Activated B cell treated with CpG ODN at 0.5 μM for 24 hours (primary cell): ENCODE measurements around the gene MEIS2. TPM values are rescaled to one million over a fixed set of nuclear protein-coding genes. Genes with fewer than 3 reads are reported as not detected.

Experiments
- ATAC-seq: fragments of 200-7000 bp; cut with Tn5 transposase; one replicate; pipeline ENCODE4 v1.10.0; 2021; ENCODE audit warnings: low read depth, mild to moderate bottlenecking, moderate library complexity
- CTCF ChIA-PET: fragments of 350-600 bp; sonication (Branson Sonifier 250); formaldehyde crosslinking; loops from one replicate; lab custom pipeline; 2021; ENCODE audit warnings: antibody characterized with exemption; lab: Charles Lee
- POLR2A ChIA-PET: fragments of 350-600 bp; sonication (Branson Sonifier 250); formaldehyde crosslinking; loops from one replicate; lab custom pipeline; 2021; ENCODE audit warnings: antibody characterized with exemption; lab: Charles Lee
- DNase-seq: peaks from one replicate; pipeline ENCODE4 v3.0.0; 2022
- H3K27ac Mint-ChIP-seq: one replicate; pipeline ENCODE4 v1.8.0; 2020; ENCODE audit warnings: mixed read lengths
- H3K27me3 Mint-ChIP-seq: one replicate; pipeline ENCODE4 v1.8.0; 2021; ENCODE audit warnings: mixed read lengths
- H3K36me3 Mint-ChIP-seq: one replicate; pipeline ENCODE4 v1.8.0; 2021; ENCODE audit warnings: low read depth, mixed read lengths
- H3K4me1 Mint-ChIP-seq: one replicate; pipeline ENCODE4 v1.8.0; 2021; ENCODE audit warnings: mixed read lengths
- H3K4me3 Mint-ChIP-seq: one replicate; pipeline ENCODE4 v1.8.0; 2020; ENCODE audit warnings: mild to moderate bottlenecking, mixed read lengths
- H3K9me3 Mint-ChIP-seq: one replicate; pipeline ENCODE4 v1.8.0; 2020; ENCODE audit warnings: mixed read lengths
- intact Hi-C: fragments of 100-400 bp; cut with micrococcal nuclease; formaldehyde crosslinking; loops from one replicate; pipeline ENCODE4 v1.15.1; 2024
- total RNA-seq: library from RNA; stranded (reverse); gene quantifications from 2 replicates; pipeline ENCODE4 v1.2.3, GENCODE V29; 2022
- TF ChIP-seq, protein P1 (sequence below): fragments of 200-600 bp; IDR thresholded peaks from one replicate; pipeline ENCODE4 v1.8.0; 2022; ENCODE audit warnings: antibody characterized with exemption, mild to moderate bottlenecking

The MEIS2 gene
- total RNA-seq, 1 donor from 2014 or later: 0.24 TPM

GRCh38 chr15:37071134-37071533 lies 29.2 kb downstream of the MEIS2 start:
- ChIA-PET CTCF (no interaction called here), POLR2A (no interaction called here)
- H3K9me3 Mint-ChIP-seq: no peaks in the 10 kb centered on the region
- no peak overlapping the region for H3K27ac Mint-ChIP-seq
- TF ChIP-seq, protein P1, sequence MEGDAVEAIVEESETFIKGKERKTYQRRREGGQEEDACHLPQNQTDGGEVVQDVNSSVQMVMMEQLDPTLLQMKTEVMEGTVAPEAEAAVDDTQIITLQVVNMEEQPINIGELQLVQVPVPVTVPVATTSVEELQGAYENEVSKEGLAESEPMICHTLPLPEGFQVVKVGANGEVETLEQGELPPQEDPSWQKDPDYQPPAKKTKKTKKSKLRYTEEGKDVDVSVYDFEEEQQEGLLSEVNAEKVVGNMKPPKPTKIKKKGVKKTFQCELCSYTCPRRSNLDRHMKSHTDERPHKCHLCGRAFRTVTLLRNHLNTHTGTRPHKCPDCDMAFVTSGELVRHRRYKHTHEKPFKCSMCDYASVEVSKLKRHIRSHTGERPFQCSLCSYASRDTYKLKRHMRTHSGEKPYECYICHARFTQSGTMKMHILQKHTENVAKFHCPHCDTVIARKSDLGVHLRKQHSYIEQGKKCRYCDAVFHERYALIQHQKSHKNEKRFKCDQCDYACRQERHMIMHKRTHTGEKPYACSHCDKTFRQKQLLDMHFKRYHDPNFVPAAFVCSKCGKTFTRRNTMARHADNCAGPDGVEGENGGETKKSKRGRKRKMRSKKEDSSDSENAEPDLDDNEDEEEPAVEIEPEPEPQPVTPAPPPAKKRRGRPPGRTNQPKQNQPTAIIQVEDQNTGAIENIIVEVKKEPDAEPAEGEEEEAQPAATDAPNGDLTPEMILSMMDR: no peak
- no peaks in the 10 kb centered on the region for H3K27me3 Mint-ChIP-seq
- H3K4me1 Mint-ChIP-seq: no peaks in the 10 kb centered on the region
- DNase-seq (no peak), ATAC-seq (no peak)
- H3K4me3 Mint-ChIP-seq: no peak overlapping the region
- intact Hi-C loops: no loop called here
- no peaks in the 10 kb centered on the region for H3K36me3 Mint-ChIP-seq

GRCh38 chr15:37070686-37071085 lies 29.7 kb downstream of the MEIS2 start:
- CTCF ChIA-PET: no interaction called here
- TF ChIP-seq, protein P1: no peak

DNA sequence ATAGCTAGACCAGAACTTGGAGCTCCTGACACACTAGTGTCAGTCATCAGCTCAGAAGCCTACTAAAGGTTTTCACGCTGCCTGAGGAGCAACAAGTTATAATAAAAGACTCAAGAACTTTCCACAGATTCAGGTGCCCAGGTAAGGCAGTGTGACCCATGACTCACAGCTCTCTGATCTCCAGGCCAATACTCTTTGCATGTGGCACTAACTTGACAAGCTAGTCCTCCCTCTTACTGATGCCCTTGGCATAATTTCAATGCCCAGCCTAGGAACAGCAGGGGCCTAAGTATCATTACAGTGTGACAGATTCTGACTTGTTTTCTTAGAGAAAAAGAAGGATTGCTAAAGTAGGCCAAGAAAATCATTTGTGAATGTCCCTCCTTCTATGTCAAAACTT lies 38.4 kb downstream of the MEIS2 start:
- no peak overlapping the region for H3K4me3 Mint-ChIP-seq
- intact Hi-C loops: no loop called here
- POLR2A ChIA-PET: no interaction called here
- DNase-seq (no peak), ATAC-seq (no peak)
- H3K27ac Mint-ChIP-seq: no peak overlapping the region
- H3K36me3 Mint-ChIP-seq: no peaks in the 10 kb centered on the region
- no peaks in the 10 kb centered on the region for H3K27me3 Mint-ChIP-seq
- no peaks in the 10 kb centered on the region for H3K9me3 Mint-ChIP-seq
- H3K4me1 Mint-ChIP-seq: no peaks in the 10 kb centered on the region
- CTCF ChIA-PET: no interaction called here
- TF ChIP-seq, protein P1: no peak

More at GRCh38 chr15:37070686-37071085, 29.7 kb downstream of the MEIS2 start:
- intact Hi-C loops: no loop called here
- H3K27me3 Mint-ChIP-seq: no peaks in the 10 kb centered on the region
- H3K4me1 Mint-ChIP-seq: no peaks in the 10 kb centered on the region
- no peaks in the 10 kb centered on the region for H3K9me3 Mint-ChIP-seq
- no peak for DNase-seq
- no peak overlapping the region for H3K27ac Mint-ChIP-seq
- H3K36me3 Mint-ChIP-seq: no peaks in the 10 kb centered on the region
- no peak for ATAC-seq
- no peak overlapping the region for H3K4me3 Mint-ChIP-seq
- POLR2A ChIA-PET: no interaction called here

DNA sequence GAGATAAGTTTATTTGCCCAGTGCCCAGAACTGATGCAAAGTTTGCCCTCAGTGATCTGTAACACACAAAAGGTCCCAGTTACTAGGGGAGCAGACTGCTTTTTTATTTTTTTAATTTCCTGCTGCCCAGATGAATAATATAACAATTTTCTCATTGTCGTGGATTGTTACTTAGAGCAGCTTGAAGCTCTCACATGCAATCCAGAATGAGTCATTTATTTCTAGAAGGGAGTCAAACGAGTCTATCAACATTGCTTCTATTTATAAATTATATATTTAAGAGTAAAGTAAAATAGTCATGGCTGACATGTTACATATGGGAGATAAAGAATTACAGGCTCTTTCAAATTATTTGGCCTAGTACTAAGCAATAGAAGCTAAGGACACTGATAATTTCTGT lies 41.3 kb downstream of the MEIS2 start:
- Mint-ChIP-seq H3K27ac (no peak overlapping the region), H3K4me1 (no peaks in the 10 kb centered on the region), H3K9me3 (no peaks in the 10 kb centered on the region), H3K4me3 (no peak overlapping the region), H3K27me3 (no peaks in the 10 kb centered on the region), H3K36me3 (no peaks in the 10 kb centered on the region)
- intact Hi-C loops: no loop called here
- ATAC-seq (no peak), DNase-seq (no peak)
- CTCF ChIA-PET: no interaction called here
- POLR2A ChIA-PET: no interaction called here
- TF ChIP-seq, protein P1: no peak

- Mint-ChIP-seq H3K4me3 (no peak overlapping the region), H3K36me3 (no peaks in the 10 kb centered on the region), H3K27ac (no peak overlapping the region), H3K27me3 (no peaks in the 10 kb centered on the region), H3K4me1 (no peaks in the 10 kb centered on the region), H3K9me3 (no peaks in the 10 kb centered on the region)
- TF ChIP-seq, protein P1: no peak
- CTCF ChIA-PET: no interaction called here
- ATAC-seq: no peak
- intact Hi-C loops: no loop called here
- POLR2A ChIA-PET: no interaction called here
- DNase-seq: no peak
Observed at GRCh38 chr15:37058316-37058985, 41.9 kb downstream of the MEIS2 start.
